Inflammatory macrophage treated with lipopolysaccharide for 1 hour (primary cell): Measurements from ENCODE around the gene LBR.

Experiments used
- DNase-seq, 2 donors: peaks; one replicate each; pipeline ENCODE4 v3.0.0-alpha.2; 2020 to 2022

The LBR gene

DNA sequence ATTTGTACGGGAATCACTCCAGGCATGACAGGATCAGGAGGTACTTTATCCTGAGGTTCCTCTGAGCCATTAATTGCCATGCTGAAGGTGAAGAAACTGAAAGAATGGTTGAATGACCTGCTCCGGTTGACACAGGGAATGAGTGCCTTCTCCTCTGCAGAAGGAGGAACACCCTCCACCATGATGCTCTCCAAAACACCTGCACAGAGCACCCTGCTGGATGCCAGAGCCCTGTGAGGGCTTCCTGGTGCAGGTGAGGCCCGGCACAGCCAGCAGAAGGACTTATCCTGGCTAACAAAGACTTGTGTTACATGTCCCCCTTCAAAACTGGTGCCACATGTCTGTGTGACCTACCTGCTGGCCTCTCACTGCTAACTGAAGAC is 14.3 kb upstream of the LBR start:
- no peak for DNase-seq

DNA sequence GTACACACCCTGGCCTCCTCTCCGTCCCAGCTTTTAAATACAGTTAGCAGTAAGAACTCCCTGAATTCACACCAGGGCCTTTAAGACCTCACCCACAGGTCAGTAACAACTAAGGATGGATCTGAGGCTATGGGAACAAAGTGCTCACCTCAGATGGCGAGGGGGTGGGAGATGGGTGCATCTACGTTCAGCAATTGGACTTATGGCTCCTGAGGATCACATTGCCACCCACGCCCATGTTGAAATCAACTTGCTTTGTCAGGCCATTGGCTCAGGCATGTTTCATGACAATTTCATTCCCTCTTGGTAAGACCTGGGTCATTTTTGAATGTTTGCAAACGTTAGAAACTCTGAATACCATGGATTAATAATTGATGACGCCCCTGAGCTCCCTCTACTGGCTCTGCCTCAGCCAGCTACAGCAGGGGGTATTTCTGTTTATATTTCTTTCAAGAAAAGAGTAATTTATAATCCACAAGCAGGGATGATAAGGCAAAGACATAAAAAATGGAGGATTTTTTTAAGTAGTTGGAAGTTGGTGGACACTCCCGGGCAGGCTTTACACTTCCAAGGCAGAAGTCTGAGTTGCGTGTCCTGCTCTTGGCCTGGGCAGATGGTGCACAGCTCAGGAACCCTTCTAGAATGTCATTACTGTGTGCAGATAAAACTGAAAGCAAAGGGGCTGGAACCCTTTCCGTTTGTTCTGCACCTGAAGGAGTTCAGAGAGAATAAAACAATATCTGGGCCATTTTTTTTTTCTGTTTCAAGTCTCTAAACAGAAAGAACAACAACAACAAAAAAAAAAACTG is 13.7 kb upstream of the LBR start:
- DNase-seq: no peak

DNA sequence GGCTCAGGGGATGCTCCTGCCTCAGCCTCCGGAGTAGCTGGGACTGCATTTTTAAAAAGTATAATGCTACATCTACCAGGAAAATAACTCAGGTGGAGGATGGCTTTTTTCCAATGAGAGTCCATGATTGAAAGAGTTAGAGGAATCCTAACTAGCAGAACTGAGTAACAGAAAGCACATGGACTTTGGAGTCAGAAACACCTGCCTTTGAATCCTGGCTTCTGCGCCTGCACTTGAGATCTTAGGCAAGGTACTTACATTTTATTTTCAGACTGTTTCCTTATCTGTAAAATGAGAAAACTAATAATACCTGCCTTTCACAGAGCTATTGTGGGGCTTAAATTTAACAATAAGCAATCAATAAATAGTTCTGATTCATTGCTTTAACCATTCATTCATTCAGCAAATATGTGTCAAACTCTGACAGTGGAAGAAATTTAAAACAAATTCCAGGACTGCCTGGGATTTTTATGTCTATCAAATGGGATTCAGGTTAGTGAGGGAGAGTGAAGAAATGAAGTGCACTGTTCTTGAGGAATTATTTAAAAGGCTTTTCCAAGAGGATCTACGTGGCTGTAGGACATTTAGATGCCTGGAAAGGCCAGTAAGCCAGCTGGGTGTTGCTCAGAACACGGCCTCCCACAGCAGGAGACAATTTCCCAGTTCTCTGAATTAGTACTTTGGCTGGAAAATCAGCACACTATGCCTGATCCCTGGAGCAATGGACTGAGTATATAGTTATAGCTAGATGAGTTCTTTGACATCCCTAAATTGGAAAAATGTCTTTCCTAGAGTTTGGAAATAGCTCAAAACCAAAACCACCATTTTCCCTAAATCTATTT is 12.8 kb upstream of the LBR start:
- no peak for DNase-seq

DNA sequence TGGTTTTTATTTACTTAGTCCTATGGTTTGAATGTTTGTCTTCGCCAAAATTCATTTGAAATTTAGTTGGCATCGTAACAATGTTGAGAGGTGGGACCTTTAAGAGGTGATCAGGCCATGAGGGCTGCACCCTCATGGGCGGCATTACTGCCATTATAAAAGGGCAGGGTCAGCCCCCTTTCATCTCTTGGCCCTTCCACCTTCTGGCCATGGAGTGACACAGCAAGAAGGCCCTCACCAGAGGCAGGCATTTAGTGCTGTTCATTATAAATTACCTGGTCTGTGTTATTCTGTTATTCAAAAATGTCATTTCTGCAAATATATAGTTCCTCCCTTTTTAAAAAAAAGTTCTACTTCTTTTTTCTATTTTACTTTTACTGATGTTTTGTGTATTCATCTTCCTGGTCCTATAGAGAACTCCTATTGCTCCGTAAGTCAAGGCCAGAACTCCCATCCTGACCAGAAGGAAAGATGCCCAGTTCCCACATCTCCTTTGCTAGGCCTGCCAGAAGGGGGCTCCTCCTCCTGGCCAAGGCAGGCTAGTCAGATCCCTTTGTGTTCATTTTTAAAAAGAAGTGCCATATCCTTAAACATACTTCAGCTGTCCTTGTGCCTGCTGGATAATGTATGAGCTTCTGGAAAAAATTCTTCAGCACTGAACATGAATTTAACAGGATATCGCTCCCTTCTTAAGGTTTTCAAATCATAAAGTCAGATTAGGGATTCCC is 10.0 kb upstream of the LBR start:
- no peak for DNase-seq

GRCh38 chr1:225435957-225436392 is 8.1 kb upstream of the LBR start:
- DNase-seq: no peak

- no peak for DNase-seq
These were observed 7.6 kb upstream of the LBR start for GRCh38 chr1:225435487-225435886.

DNA sequence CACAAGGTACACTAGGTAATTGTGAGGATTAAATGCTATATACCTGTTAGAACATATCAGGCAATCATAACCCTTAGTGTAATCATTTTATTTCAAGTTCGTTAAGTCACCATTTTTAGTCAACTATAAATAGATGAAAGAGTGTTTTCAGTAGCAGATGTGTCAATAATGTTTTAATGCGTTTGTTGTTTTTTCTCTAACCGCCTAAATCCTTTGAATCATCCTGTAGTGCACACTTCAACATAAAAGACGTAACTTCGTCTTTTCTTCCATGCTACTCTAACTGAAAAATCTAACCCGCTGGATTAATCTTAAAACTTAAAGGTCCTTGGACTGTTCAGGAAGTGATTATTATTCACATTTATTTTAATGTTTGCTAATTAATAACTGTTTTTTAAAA is 7.2 kb upstream of the LBR start:
- DNase-seq: no peak

GRCh38 chr1:225434046-225434445 is 6.2 kb upstream of the LBR start:
- DNase-seq: no peak

- DNase-seq: no peak
These were observed 3.4 kb upstream of the LBR start for GRCh38 chr1:225431081-225431863.

DNA sequence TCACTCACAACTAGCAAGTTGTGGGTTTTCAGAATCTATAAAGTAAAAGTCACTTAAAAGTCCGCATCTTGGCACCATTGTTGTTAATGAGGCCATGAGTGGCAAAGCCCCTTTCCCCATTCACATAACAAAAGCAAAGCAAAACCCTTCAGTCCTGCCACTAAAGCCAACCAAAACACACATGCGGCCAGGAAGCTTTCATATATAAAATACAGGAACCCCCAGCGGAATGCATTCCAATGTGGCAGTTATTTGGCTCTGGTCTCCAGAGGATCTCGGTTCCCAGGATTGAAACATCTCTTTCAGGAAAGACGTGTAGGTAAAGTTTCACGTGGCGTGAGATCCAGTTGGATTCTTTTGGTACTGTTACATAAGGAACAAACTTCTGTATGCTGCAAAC is 2.5 kb upstream of the LBR start:
- no peak for DNase-seq

DNA sequence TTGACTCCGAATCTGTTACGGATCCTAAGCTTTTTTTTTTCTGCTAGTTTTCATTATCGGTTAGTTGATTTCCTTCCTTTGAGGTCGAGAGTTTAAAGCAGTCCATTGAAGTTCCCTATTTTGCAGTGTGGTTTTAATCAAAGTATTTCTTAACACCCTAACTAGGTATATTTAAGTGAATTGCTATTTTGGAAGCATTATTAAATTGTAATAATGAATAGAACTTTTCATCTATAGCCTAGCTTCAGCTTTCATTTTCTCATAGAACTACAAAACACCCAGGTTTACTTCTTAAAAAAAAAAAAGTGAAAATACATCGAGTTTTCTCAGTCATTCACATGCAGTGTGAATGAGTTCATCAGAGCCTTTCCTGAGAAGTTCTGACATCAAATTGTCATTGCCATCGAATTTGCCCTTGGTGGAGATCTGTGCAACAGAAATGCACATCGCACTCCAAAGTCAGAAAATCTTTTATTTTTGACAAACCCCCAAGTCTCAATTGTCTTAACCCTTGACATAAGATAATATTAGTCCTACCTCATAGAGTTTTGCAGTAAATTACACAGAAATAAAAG is 1.1 kb upstream of the LBR start:
- DNase-seq: peak; percentile 50 to 56

- peak; percentile 86 to 94 for DNase-seq
These were observed 436 bp upstream of the LBR start for GRCh38 chr1:225428068-225428880.

GRCh38 chr1:225426395-225427234 is 1.2 kb downstream of the LBR start:
- DNase-seq: peak in 1 of 2 donors; percentile 33

GRCh38 chr1:225425201-225425786 is 2.5 kb downstream of the LBR start:
- peak; percentile 21 to 48 for DNase-seq

DNA sequence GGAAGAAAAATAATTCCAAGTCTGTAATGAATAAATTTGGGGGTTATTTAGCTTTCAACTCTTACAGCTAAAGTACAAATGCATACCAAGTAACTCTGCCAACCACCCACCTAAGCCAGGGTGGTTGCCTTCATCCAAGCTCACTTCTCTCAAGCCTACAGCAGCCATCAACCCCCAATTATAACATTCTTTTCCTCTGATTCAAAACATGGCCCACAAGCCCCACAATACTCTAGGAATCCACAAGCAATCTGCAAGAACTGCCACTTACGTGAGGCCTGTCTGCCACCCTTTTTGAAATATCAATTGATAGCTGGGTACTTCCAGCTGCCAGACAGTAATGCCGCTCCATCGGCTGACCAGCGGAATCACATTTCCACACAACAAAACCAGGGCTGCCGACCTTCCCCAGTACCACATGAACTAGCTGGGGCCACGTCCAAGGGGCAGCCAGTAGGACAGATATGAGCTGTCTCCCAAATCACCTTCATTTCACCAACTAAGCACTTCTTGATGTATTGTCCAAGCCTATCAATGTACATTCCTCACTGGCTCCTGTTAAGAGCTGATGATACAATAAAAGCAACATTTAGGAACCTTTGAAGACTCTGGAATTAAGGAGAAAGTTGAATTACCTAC is 3.2 kb downstream of the LBR start:
- DNase-seq: no peak

- DNase-seq: no peak
These were observed 4.4 kb downstream of the LBR start for GRCh38 chr1:225423518-225423855.

GRCh38 chr1:225422795-225423517 is 4.9 kb downstream of the LBR start:
- DNase-seq: no peak

DNA sequence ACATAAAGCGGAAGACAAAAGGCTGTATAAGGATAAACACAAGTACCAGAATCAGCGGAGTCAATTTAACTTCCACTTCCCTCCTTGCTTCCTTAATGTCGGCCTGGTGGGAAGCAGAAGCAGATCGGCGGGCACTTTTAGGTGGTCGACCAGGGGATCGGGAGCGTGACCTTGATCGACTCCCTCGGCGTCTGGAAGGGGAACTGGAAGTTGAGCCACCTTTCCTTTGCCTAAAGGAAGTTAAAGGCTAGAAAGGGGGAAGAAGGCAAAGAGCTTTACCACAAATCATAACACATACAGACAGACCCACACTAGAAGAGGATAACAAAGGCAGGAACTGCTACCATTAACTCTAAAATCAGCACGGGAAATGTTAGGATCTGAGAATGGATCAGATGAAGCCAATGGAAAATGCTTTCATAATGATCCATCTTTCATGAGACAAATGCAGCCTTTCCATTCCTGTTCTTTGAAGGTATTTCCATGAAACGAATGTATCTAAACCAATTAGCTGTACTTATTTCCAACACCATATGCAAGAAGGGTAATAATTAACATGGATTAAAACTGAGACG is 5.7 kb downstream of the LBR start:
- peak in 1 of 2 donors; percentile 12 for DNase-seq
